Amygdala (tissue), 56 donors: ENCODE measurements around the gene ZNF883.

Experiments used
- DNase-seq, 56 donors: peaks; one replicate each; lab custom pipeline; 2025; lab: John Stamatoyannopoulos, UW

ZNF883 gene

GRCh38 chr9:112925058-112925641 lies 86.8 kb downstream of the ZNF883 start:
- DNase-seq: peak in 6 of 56 donors; percentile 2 to 56 (median 4)

GRCh38 chr9:112921549-112921948 lies 90.4 kb downstream of the ZNF883 start:
- peak in 10 of 56 donors; percentile 0 to 28 (median 8) for DNase-seq

- no peak for DNase-seq
Observed at GRCh38 chr9:112917987-112918362, 94.0 kb downstream of the ZNF883 start.

- DNase-seq: no peak
Observed at GRCh38 chr9:112917047-112917986, 94.7 kb downstream of the ZNF883 start.

- peak in 1 of 56 donors; percentile 1 for DNase-seq
Observed at GRCh38 chr9:112914524-112914923, 97.5 kb downstream of the ZNF883 start.

GRCh38 chr9:112913326-112913725 lies 98.7 kb downstream of the ZNF883 start:
- no peak for DNase-seq

GRCh38 chr9:112912636-112913035 lies 99.4 kb downstream of the ZNF883 start:
- no peak for DNase-seq

GRCh38 chr9:112911736-112912135 lies 100.3 kb downstream of the ZNF883 start:
- DNase-seq: no peak
